ENCODE data around the gene KCNMA1.

KCNMA1 gene

DNA sequence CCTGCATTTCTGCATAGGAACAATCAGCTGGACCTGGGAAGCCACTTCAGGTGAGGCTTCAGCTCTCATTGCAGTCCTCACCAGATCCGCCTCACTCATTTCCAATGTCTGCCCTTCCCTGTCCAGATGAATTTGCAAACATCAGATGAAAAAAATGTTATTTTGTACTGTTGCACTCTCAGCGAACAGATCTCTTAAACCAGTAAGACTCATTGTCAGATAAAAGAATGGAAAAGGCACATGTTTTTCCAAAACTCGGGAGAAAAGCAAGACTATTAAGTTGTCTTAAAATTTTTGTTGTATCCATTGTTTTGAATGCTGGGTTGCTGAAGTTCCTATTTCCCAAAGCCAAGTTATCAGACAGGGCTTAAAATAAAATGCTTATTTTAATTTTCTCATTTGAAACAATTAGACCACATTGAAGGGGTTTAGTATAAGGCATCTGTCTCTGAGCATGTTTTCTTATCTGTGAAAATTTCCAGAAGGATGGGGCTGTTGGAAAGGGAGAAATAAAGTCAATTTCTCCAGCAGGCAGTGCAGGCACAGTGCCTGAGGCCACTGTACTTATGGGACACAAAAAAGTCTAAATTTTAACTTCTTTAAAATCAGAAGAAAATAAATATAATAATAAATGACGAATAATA is 396.8 kb downstream of the KCNMA1 start:
- no peak for DNase-seq (ENCODE audit: low spot score)

DNA sequence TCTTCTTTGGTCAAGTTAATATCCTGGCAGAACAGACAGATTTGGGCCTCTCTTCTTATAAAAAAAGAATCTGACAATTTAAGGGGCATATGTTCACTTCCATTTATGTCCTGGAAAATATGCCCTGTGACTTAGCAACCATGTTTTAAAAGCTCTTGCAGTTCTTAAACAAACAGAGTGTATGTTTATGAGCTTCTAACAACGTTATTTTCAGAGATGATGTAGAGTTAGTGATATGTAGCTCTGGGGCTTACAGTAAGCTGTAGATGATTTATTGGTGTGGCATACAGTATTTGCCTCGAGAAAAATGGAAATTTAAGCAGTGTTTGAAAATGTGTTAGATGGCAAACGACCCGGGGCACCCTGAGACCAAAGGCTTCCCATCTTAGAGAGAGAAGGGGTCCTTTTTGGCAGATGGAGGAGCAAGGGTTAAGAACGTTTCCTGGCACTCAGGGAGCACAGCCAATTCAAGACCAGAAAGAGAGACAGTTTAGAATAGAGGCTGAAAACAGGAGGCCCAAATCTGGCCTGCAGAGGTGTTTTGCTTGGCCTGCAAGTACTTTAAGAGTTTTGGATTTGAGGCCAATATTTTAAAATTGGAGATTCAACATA is 397.5 kb downstream of the KCNMA1 start:
- no peak for DNase-seq (ENCODE audit: low spot score)

DNA sequence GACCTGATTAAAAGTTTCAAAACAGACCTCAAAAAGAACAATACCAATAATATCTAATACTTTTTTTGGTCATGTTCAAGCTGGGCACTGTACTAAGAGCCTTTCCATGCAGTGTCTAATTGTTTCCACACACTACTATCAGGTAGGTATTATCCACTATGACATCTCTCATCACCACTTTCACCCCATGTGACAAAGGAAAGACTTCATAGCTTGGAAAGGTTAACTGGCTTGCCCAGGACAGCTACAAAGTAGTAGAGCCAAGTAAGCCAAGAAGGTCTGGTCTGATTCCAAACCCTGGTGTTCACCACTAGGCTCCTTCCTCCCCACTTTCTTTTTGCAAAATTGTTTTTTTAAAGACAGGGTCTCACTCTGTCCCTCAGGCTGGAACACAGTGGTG is 400.5 kb downstream of the KCNMA1 start:
- no peak for DNase-seq (ENCODE audit: low spot score)

DNA sequence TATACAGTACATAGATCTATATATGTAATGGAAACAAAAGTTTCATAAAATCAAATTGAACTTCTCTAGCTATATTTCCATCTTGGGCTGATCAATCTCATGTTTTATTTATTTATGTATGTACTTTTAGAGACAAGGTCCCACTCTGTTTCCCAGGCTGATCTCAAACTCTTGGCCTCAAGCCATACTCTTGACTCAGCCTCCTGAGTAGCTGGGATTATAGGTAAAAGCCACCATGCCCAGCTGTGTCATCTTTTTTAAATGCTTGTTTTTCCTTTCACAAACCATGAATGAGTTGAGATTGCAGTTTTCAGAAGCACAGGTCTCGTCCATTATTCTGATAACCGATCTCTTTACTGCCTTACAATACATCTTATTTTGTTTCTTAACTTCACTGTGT is 400.9 kb downstream of the KCNMA1 start:
- peak; percentile 77 for DNase-seq (ENCODE audit: low spot score)

DNA sequence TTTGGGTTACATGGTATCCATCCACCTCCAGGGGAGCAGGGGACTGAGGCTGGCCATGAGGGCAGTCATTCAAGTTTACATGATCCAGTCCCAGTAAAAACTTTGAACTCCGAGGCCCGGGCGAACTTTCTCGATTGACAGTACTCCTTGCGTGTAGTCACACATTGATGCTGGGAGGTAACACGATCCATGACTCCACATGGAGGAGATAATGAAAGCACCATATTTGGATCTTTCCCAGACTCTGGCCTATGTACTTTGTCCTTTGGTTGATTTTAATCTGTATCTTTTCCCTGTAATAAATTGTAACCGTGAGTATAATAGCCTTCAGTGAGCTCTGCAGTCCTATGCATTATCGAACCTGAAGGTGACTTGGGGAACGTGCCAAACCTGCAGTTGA is 401.6 kb downstream of the KCNMA1 start:
- no peak for DNase-seq (ENCODE audit: low spot score)

DNA sequence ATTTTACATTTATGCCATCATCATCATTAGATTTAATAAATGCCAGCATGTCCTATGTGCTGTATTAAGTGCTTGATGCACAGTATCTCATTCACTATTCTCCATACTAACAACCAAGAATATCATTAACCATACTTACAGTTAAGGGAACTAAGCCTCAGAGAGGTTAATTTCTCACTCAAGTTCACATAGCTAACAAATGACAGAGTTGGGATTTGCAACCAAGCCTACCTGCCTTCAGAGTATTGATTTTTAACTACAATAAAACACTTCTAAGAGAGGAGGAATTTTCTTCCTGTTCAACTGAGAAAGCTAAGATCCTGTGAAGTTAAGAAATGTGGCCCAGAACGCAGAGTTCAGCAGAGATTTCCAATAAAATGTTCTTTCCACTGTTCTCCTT is 403.0 kb downstream of the KCNMA1 start:
- DNase-seq (ENCODE audit: low spot score) = peak; percentile 67

DNA sequence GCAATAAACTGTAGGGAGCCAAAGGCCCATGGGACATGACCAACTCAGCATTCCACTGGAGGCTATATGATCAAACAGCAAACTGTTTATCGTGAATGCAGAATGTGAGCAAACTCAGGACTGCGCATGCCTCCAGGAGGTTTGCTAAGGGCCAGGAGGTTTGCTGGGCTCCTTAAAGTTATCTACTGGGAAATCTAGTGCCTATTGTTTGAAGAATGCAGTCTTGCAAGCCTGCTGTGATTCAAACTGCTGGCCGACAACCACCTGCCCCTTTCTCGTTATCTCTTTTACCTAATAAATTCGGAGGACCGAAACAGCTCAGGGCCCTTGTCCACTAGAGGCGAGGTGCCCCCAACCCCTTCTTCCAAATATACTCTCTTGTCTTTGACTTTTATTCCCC is 404.1 kb downstream of the KCNMA1 start:
- no peak for DNase-seq (ENCODE audit: low spot score)

DNA sequence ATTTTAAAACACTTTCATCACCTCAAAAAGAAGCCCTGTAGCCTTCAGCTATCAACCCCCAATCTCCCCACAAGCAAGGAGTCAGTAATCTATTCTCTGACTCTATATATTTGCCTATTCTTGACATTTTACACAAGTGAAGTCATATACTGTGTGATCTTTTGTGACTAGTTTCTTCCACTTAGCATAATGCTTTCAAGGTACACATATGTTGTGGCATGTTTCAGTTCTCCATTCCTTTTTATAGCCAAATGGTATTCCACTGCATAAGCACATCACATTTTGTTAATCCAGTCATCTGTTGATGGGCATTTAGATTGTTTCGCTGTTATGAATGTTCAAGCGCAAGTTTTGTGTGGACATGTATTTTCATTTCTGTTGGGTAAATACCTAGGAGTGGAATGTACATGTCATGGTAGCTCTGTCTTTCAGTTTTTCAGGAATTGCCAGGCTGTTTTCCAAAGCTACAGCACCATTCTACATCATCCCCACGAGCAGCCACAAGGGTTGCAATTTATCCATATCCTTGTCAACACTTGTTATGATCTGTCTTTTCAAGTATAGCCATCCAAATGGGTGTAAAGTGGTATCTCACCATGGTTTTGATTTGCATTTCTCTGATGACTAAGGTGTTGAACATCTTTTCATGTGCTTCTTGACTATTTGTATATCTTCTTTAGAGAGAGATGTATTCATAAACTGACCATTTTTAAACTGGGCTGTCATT is 405.6 kb downstream of the KCNMA1 start:
- no peak for DNase-seq (ENCODE audit: low spot score)

DNA sequence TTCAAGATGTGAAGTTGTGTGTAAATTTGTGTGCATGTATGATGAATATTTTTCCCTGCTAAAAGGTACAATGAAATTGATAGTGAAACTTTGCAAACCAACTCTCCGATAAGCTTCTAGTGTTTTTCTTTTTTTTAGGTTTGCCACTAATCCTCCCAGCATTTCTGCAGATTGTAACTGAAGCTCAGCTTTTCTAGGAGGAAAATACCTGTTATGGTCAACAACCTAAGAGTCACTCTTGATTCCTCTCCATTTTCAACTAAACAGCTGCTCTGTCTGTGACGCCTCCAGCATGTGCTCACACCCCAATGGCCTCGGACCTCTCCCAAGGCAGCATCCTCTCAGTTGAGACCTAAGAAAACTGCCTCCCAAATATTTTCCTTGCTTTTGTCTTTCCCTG is 406.2 kb downstream of the KCNMA1 start:
- no peak for DNase-seq (ENCODE audit: low spot score)

DNA sequence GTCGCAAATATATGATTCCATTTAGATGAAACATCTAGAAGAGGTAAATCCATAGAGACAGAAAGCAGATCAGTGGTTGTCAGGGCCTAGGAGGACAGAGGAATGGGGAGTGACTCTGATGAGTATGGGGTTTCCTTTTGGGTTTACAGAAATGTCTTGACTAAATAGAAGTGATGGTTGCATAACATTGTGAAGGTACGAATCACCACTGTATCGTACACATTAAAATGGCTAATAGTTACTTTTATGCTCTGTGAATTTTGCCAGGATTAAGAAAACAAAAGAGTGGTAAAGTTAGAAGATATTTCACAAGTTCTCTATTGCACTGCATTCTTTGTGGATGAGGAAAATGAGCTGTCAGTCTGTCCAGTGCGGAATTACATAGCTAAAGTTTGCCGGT is 407.4 kb downstream of the KCNMA1 start:
- DNase-seq (ENCODE audit: low spot score) = peak; percentile 93

DNA sequence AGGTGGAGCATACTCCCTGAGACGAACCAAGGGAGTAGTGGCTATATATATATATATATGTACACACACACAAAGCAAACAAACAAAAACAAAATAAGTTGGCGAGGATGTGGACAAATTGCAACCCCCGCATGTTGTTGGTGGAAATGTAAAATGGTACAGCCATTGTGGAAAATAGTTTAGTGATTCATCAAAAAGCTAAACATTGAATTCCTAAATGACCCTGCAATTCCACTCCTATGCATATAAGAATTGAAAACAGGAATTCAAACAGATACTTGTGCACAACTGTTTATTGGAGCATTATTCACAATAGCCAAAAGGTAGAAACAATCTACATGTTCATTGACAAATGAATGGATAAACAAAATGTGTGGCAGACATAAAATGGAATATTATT is 407.9 kb downstream of the KCNMA1 start:
- no peak for DNase-seq (ENCODE audit: low spot score)

DNA sequence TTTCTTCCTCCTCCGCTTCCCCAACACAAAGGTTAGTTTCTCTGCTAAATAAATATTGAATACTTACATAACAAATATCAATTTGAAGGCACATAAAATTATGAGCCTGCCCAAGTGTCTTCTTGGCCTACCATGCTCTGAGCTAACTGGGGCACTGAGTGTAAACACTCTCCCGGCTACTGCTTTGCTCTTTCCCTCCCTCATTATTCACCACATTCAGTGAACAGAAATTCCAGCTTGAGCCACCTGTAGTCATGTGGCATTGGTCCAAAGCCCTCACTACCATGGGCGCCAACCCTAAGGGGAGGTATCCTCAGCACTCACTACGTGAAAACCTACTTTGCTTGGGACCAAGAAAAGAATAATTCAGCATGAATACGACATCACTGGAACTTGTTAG is 409.0 kb downstream of the KCNMA1 start:
- DNase-seq (ENCODE audit: low spot score) = peak; percentile 58

DNA sequence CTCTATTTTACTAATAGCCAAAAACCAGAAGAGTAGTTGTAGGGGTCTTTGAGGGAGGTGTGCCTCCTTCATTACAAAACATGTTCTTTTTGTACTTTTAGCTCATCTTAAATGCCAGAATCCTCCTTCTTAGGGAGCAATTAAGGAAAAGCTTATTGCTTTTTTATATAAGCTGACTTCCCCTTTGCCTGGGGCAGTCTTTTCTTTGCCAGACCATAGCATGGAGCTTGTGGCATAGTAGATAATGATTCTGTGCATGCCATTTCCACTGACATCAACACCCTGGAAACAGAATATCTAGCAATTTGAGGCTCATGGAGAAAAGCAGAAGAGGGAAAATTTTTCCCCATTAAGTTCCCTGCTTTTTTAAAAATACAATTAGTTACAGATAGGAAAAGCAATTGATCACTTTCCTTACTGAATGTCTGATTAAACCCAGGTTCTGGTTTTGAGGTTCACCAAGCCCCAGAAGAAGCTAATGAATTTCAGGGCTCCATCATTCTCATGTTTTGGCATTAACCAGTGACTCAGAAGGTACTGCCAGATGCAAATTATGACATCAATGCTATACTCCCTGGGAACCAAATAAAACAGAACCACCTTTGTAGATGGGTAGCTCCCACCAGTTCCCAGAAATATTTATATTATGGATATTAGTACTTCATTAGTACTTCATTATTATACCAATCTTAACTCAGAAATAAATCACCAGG is 410.6 kb downstream of the KCNMA1 start:
- DNase-seq (ENCODE audit: low spot score) = peak; percentile 51

DNA sequence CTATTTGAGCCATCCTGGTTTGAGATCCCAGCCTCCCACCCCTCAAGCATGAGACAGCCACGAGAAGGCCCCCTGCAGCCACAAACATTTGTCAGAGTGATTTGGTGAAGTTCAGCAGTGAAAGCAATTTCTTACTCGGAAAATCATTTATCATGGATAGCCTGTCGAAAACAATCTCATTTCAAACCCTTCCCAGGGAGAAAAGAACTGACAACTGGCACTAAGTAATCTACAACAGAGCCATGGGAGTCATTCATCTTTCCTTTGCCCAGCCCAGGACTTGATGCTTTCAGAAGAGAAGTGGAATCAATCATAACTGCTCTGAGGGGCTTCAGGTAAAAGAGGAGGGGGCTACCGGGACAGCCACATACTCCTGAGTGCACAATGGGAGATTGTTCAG is 411.2 kb downstream of the KCNMA1 start:
- no peak for DNase-seq (ENCODE audit: low spot score)

DNA sequence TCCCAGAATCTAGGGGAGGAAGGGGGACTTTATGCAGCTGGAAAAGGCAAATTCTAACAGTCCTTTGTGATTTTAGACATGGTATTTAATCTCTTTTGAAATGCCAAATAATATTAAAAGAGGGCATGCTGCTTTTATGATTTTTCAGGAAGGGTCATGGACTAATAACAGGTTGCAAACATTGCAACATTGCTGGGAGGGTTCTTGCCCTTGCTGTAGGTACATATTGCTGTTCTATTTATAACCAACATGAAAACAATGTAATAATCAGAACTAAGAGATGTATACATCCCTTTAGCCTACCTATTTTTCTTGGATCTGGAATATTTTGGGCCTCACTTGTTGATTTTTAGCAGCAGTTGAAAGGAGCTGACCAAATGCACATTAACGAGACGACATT is 411.6 kb downstream of the KCNMA1 start:
- no peak for DNase-seq (ENCODE audit: low spot score)

DNA sequence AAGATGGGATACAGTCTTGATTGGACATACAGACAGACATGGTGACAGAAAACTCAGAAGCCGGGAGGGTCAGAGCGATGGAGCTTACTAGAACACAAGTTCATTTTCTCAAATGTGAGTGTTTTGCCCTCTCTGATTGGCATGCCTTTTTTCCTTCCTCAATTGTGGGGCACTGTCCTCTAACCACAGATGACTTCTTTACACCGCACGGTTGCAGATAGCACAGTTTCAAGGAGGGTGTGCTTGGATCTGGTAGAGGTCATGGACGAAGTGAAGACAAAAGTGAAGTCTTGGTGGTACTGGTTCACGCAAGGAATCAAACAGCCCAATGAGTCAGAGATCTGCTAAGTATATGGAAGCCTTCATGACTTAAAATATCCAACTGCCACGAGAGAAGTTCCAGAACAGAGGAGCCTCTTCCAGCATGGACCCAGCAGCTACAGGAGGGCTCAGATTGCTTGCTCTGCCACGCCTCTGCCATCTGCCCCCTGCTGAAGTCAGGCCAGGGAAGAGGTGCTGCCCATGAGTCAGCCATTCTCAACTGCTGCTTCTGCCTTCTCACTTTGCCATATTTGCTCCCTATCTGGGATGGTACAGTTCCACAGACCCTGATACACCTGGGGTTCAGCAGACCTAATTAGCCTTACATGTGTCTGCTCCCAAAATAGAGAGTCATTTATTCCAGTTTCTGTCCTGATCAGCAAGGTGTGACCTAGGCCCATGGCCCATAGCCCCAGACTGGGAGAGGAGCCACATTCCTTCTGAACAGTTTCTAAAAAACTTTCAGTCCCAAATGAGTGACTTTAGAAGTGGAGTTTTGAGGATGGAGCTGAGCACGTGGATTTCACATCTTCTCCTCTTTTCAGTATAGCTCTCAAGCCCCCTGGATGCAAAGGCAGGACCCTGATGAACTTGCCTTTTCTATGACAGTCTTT is 413.8 kb downstream of the KCNMA1 start:
- DNase-seq (ENCODE audit: low spot score) = no peak

DNA sequence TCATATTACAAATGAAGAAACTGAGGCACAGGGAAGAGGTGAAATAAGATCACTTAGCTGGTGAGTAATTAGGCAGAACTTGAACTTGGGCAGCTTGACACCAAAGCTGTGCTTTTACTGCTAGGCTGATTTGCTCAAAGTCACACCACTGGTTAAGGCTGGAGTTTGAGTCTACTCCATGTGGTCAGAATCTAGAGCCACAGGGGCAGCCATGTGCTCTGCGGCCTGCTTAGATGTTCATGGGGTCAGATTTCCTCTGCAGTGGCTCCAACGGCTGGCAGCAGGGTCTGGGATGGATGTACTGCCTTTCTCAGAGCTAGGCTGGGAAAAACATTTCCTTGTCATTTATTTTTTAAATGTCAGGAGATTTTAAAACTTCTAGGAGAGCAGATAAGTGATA is 417.5 kb downstream of the KCNMA1 start:
- DNase-seq (ENCODE audit: low spot score) = no peak

DNA sequence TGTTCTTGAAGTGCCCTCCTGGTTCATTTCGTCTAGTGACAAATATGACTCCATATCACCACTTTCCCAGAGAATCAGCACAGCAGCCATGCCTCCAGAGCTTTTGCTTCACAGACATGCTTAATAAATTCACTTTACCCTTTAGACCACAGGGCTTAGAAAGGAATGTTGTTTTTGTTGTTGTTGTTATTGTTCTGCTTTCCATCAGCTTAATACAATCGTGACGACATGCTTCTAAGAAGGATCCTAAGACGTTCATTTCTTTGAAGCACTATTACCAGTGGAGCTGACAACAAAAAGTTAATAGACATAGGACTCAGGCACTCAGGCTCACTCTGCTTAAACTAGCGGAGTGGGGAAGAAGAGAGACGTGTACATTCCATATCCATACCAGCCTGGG is 418.6 kb downstream of the KCNMA1 start:
- DNase-seq (ENCODE audit: low spot score) = no peak

DNA sequence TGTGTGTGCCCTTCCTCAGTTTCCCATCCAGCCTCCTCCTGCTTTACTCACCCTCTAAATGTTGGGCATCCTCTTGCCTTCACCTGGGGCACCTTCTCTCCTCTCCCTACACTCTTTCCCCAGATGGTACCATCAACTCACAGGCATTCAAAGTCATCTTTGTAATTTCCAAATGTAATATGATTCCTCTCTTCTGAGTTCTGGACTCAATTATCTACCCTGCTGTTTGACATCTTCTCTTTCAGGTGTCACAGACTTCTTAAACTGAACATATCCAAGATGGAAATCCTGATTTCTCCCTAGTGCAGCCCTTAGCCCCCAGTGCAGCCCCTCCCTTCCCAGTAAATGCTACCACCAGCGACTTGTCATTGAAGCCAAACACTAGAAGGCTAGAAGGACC is 422.8 kb downstream of the KCNMA1 start:
- DNase-seq (ENCODE audit: low spot score) = no peak

DNA sequence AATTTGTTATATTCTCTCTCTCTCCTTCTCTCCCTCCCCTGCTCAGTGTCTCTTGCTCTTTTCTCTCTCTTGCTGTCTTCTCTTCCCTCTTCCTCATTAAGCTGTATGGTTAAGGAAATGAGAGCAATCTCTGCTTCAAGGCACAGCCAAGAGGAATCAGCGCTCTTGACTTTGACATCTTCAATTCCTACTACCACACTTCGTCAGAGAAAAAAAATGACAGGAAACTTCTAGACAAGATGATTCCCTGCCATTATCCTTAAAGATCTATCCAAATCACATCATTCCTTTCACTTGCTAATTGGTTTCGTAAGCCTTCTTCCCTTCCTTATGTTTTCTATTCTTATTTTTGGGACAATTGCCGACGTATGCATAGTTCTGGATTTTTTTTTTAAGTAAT is 425.0 kb downstream of the KCNMA1 start:
- no peak for DNase-seq (ENCODE audit: low spot score)

DNA sequence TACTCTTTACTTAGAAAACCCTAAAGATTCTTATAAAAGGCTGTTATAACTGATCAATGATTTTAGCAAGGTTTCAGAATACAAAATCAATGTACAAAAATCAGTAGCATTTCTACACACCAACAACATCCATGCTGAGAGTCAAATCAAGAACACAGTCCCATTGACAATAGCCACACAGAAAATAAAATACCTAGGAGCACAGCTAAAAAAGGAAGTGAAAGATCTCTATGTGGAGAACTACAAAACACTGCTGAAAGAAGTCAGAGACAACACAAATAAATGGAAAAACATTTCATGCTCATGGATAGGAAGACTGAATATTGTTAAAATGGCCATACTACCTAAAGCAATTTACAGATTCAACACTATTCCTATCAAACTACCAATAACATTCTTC is 427.0 kb downstream of the KCNMA1 start:
- no peak for DNase-seq (ENCODE audit: low spot score)

DNA sequence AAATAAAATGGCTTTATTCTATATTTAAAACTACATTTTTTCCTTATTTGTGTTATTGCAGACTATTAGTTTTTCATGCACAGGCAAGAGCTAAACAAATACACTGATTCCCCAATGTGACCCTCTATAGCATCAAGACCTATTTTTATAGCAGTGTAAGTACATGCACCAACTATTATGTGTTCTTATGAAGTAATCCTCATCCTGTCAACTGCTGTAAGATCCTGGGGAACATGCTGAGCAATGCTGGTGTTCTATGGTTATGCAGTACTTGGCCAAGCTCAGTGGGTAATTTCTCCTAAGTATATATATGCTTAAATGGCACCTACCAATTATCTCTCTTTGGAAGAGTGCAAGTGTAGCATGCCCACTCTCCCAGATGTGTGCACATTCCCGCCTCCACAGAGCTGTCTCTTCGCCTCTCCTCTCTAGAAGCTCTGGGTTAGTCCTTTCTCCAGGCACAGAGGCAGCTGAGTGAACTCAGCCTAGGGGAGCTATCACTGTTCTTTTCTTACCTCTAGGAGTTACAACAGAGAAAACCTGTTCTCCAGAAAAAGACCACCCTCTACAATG is 428.8 kb downstream of the KCNMA1 start:
- DNase-seq (ENCODE audit: low spot score) = no peak

Measured in kidney tubule cell (primary cell).